Measurements from ENCODE around the gene USP40. TPM values are rescaled to one million over a fixed set of nuclear protein-coding genes. Genes with fewer than 3 reads are reported as not detected.

USP40 gene
- total and polyA plus RNA-seq, 2 of the 8 experiments (the other 6 are each of a cell fraction or from before 2014, with no cell fraction given): 12.0 to 15.7 TPM

GRCh38 chr2:233611284-233611683 is 44.7 kb upstream of the USP40 start:
- Histone ChIP-seq H3K9ac (replicated peaks in 1 of 4; ENCODE audit: extremely low read depth in 1 of 4, low read depth in 3 of 4, low read length in 3 of 4) (no peak overlapping the region), H4K20me1 (replicated peaks in 1 of 2; ENCODE audit: control insufficient read depth in 1 of 2, insufficient read depth in 2 of 2, low read length in 2 of 2) (no peaks in the 10 kb centered on the region), H2BK120ac (replicated peaks; ENCODE audit: low read depth, low read length) (no peak overlapping the region), H3K4ac (replicated peaks; ENCODE audit: insufficient read length, low read depth, low read length) (no peak overlapping the region), H3K79me2 (ENCODE audit: control insufficient read depth in 1 of 2, insufficient read depth in 2 of 2, low read length in 2 of 2) (no peaks in the 10 kb centered on the region), H3K36me3 (ENCODE audit: control insufficient read depth in 2 of 4, insufficient read depth in 4 of 4, low read length in 3 of 4) (no peaks in the 10 kb centered on the region), H4K5ac (ENCODE audit: insufficient read length, low read depth, low read length) (no peak overlapping the region), H3K14ac (ENCODE audit: insufficient read length) (no peak overlapping the region), H3K9me3 (ENCODE audit: insufficient read depth in 2 of 2, low read depth in 1 of 2, low read length in 1 of 2) (no peaks in the 10 kb centered on the region), H2AK5ac (ENCODE audit: low read depth, low read length) (no peak overlapping the region), H3K79me1 (ENCODE audit: low read depth, low read length) (no peaks in the 10 kb centered on the region), H3K56ac (replicated peaks; ENCODE audit: insufficient read length, low read depth, low read length) (no peak overlapping the region), H4K8ac (ENCODE audit: extremely low read depth, insufficient read depth, low read length) (no peak overlapping the region), H3K4me1 (replicated peaks in 1 of 4; ENCODE audit: control insufficient read depth in 3 of 4, insufficient read depth in 4 of 4, low read length in 3 of 4) (no peaks in the 10 kb centered on the region), H2BK5ac (ENCODE audit: low read depth, low read length) (no peak overlapping the region), H4K91ac (replicated peaks; ENCODE audit: insufficient read length, low read length) (no peak overlapping the region), H3K27ac (ENCODE audit: low read depth, low read length) (no peak overlapping the region), H2BK12ac (ENCODE audit: low read depth, low read length) (no peak overlapping the region), H2AFZ (ENCODE audit: low read length) (no peak overlapping the region), H3K18ac (ENCODE audit: extremely low read depth, low read length) (no peak overlapping the region), H3K4me3 (ENCODE audit: extremely low read depth in 1 of 4, insufficient read depth in 2 of 4, low read depth in 3 of 4, low read length in 4 of 4) (no peak overlapping the region), H3K27me3 (replicated peaks in 1 of 4; ENCODE audit: control insufficient read depth in 3 of 4, extremely low read depth in 1 of 4, insufficient read depth in 3 of 4, low read length in 3 of 4) (no peaks in the 10 kb centered on the region), H2BK15ac (ENCODE audit: low read length) (no peak overlapping the region), H3K23ac (ENCODE audit: insufficient read length) (no peak overlapping the region), H2BK20ac (ENCODE audit: low read length) (no peak overlapping the region), H3K4me2 (ENCODE audit: insufficient read depth in 1 of 2, low read depth in 2 of 2, low read length in 2 of 2) (no peak overlapping the region), H3K23me2 (ENCODE audit: low read depth, low read length) (no peaks in the 10 kb centered on the region)
- no peak for DNase-seq (ENCODE audit: low read depth in 1 of 2, low spot score in 2 of 2)
- 82% methylated on average over 4 of the region's 4 CpGs; no CpG with 5 or more reads in 1 of the 2 experiments for WGBS, 2 experiments (ENCODE audit: extremely low coverage in 1 of 2, insufficient coverage in 1 of 2, insufficient read length in 1 of 2, insufficient replicate concordance in 2 of 2, low coverage in 1 of 2, low lambda C conversion rate in 2 of 2, missing lambda C conversion rate in 1 of 2)
- POLR2A ChIA-PET (ENCODE audit: partially characterized antibody): no interaction called here
- CTCF ChIA-PET (ENCODE audit: partially characterized antibody): no interaction called here
- peak; percentile 55 for FAIRE-seq
- TF ChIP-seq TCF12 (IDR thresholded peaks at IDR 0.05; ENCODE audit: low read depth, low read length) (no peak), SUZ12 (IDR thresholded peaks at IDR 0.05; ENCODE audit: low read length) (no peak), KDM4A (IDR thresholded peaks at IDR 0.05; ENCODE audit: low read depth, low read length, severe bottlenecking) (no peak), POLR2AphosphoS5 (IDR thresholded peaks at IDR 0.05; ENCODE audit: low read depth, low read length) (no peak), RAD21 (IDR thresholded peaks at IDR 0.05 in 1 of 2, conservative IDR thresholded peaks at IDR 0.05 in 1 of 2; ENCODE audit: low read depth in 2 of 2, low read length in 2 of 2) (no peak), BRCA1 (IDR thresholded peaks at IDR 0.05; ENCODE audit: low read depth, low read length) (no peak), KDM1A (IDR thresholded peaks at IDR 0.05; ENCODE audit: borderline replicate concordance, low read length) (no peak), JUN (IDR thresholded peaks at IDR 0.05; ENCODE audit: low read depth, low read length) (no peak), HDAC6 (IDR thresholded peaks at IDR 0.05; ENCODE audit: low read depth, low read length) (no peak), SRF (IDR thresholded peaks at IDR 0.05; ENCODE audit: low read depth, low read length) (no peak), CBX5 (IDR thresholded peaks at IDR 0.05; ENCODE audit: low read depth, low read length) (no peak), SP1 (IDR thresholded peaks at IDR 0.05; ENCODE audit: low read depth, low read length) (no peak), BCL11A (IDR thresholded peaks at IDR 0.05; ENCODE audit: low read depth in 2 of 2, low read length in 2 of 2) (no peak), ASH2L (IDR thresholded peaks at IDR 0.05; ENCODE audit: low read length) (no peak), YY1 (IDR thresholded peaks at IDR 0.05; ENCODE audit: low read depth, low read length) (no peak), SAP30 (IDR thresholded peaks at IDR 0.05; ENCODE audit: insufficient read depth, insufficient replicate concordance, low read length) (no peak)
